Tibial nerve (tissue), 4 donors: ENCODE data around the gene PLA2G2D. TPM values are rescaled to one million over a fixed set of nuclear protein-coding genes. Genes with fewer than 3 reads are reported as not detected.

Experiments used
- DNase-seq, 2 donors: peaks; one replicate each; pipeline ENCODE4 v3.0.0-alpha.2; 2019; ENCODE audit warnings: low spot score in 2 of 2
- H3K27ac ChIP-seq, 4 donors: fragments of 200-600 bp; sonication (generic) in 3 of 4; one replicate each; pipeline ENCODE4 v1.5.1; 2017 to 2019; ENCODE audit warnings: mild to moderate bottlenecking in 1 of 4
- H3K27me3 ChIP-seq, 2 donors: fragments of 200-600 bp; sonication (generic) in 1 of 2; one replicate each; pipeline versions ENCODE4 v1.5.1 to v1.6.0; 2017 to 2019
- H3K36me3 ChIP-seq, 3 donors: fragments of 200-600 bp; sonication (generic); one replicate each; pipeline ENCODE4 v1.5.1; 2018 to 2019
- H3K4me1 ChIP-seq, 4 donors: fragments of 200-600 bp; sonication (generic) in 3 of 4; one replicate each; pipeline ENCODE4 v1.5.1; 2017 to 2019
- H3K4me3 ChIP-seq, 4 donors: fragments of 200-600 bp; sonication (generic) in 3 of 4; one replicate each; pipeline ENCODE4 v1.5.1; 2017 to 2019; ENCODE audit warnings: mild to moderate bottlenecking in 1 of 4, moderate library complexity in 1 of 4
- H3K9me3 ChIP-seq, 4 donors: fragments of 200-600 bp; sonication (generic) in 3 of 4; one replicate each; pipeline ENCODE4 v1.5.1; 2017 to 2019
- CTCF ChIP-seq, 5 experiments: fragments of 200-600 bp in 3 of 5; fragments of 450-650 bp in 2 of 5; sonication (generic) in 3 of 5; IDR thresholded peaks; one replicate each; pipeline ENCODE4 v1.5.1; 2016 to 2019; ENCODE audit warnings: antibody characterized with exemption in 5 of 5, mild to moderate bottlenecking in 3 of 5, moderate library complexity in 2 of 5
- EP300 ChIP-seq, 2 donors: sonication (generic); formaldehyde crosslinking; IDR thresholded peaks; one replicate each; pipeline ENCODE4 v1.6.1; 2017; ENCODE audit warnings: antibody characterized with exemption in 2 of 2, mild to moderate bottlenecking in 1 of 2
- POLR2A ChIP-seq, 2 donors: fragments of 450-650 bp; IDR thresholded peaks; one replicate each; pipeline ENCODE4 v1.6.1; 2017; ENCODE audit warnings: antibody characterized with exemption in 2 of 2, mild to moderate bottlenecking in 2 of 2, moderate library complexity in 2 of 2
- WGBS, 2 donors: methylation state at CpG; one replicate each; pipeline ENCODE4 v1.1.5; 2018; 5-methylcytosine and 5-hydroxymethylcytosine counted together
- total RNA-seq, 4 donors: library from RNA; depleted of rRNA; stranded (reverse); fragments of >200 nt; gene quantifications; one replicate each; pipeline ENCODE4 v1.1.0, GENCODE V29; 2016

Gene PLA2G2D
- total RNA-seq, 4 donors from 2014 or later = not detected

GRCh38 chr1:20112279-20113000 is 6.9 kb downstream of the PLA2G2D start:
- H3K27me3 ChIP-seq = no peaks in the 10 kb centered on the region
- no peaks in the 10 kb centered on the region for H3K4me1 ChIP-seq
- H3K36me3 ChIP-seq = no peaks in the 10 kb centered on the region
- TF ChIP-seq POLR2A (IDR thresholded peaks at IDR 0.05) (no peak), EP300 (IDR thresholded peaks at IDR 0.05) (no peak), CTCF (IDR thresholded peaks at IDR 0.05) (no peak)
- no peak for DNase-seq
- 73% methylated on average over 3 of the region's 3 CpGs for WGBS, 2 donors
- H3K4me3 ChIP-seq = no peak overlapping the region
- H3K9me3 ChIP-seq = no peaks in the 10 kb centered on the region
- H3K27ac ChIP-seq = no peak overlapping the region

- H3K9me3 ChIP-seq = no peaks in the 10 kb centered on the region
- no peak overlapping the region for H3K4me3 ChIP-seq
- H3K27me3 ChIP-seq = no peaks in the 10 kb centered on the region
- H3K27ac ChIP-seq = no peak overlapping the region
- no peaks in the 10 kb centered on the region for H3K36me3 ChIP-seq
- no peak for DNase-seq
- no peaks in the 10 kb centered on the region for H3K4me1 ChIP-seq
- TF ChIP-seq EP300 (IDR thresholded peaks at IDR 0.05) (no peak), POLR2A (IDR thresholded peaks at IDR 0.05) (no peak), CTCF (IDR thresholded peaks at IDR 0.05) (no peak)
- 96 to 98% methylated on average over 5 of the region's 5 CpGs for WGBS, 2 donors
Measured at GRCh38 chr1:20111452-20111851, 7.9 kb downstream of the PLA2G2D start.

- H3K36me3 ChIP-seq = no peaks in the 10 kb centered on the region
- H3K4me1 ChIP-seq = no peaks in the 10 kb centered on the region
- H3K4me3 ChIP-seq = no peak overlapping the region
- no peak overlapping the region for H3K27ac ChIP-seq
- no peaks in the 10 kb centered on the region for H3K9me3 ChIP-seq
- H3K27me3 ChIP-seq = no peaks in the 10 kb centered on the region
- TF ChIP-seq EP300 (IDR thresholded peaks at IDR 0.05) = no peak
- no peak for TF ChIP-seq CTCF (IDR thresholded peaks at IDR 0.05)
- TF ChIP-seq POLR2A (IDR thresholded peaks at IDR 0.05) = no peak
- DNase-seq = no peak
- WGBS, 2 donors = 67 to 74% methylated on average over 12 of the region's 12 CpGs
Measured at GRCh38 chr1:20110679-20111078, 8.7 kb downstream of the PLA2G2D start.

- Histone ChIP-seq H3K27ac (no peak overlapping the region), H3K4me3 (no peak overlapping the region), H3K9me3 (no peaks in the 10 kb centered on the region), H3K27me3 (no peaks in the 10 kb centered on the region), H3K36me3 (no peaks in the 10 kb centered on the region), H3K4me1 (no peaks in the 10 kb centered on the region)
- no peak for TF ChIP-seq EP300 (IDR thresholded peaks at IDR 0.05)
- no peak for TF ChIP-seq CTCF (IDR thresholded peaks at IDR 0.05)
- TF ChIP-seq POLR2A (IDR thresholded peaks at IDR 0.05) = no peak
- WGBS, 2 donors = 81 to 85% methylated on average over 3 to 4 of the region's 4 CpGs
- DNase-seq = no peak
Measured at GRCh38 chr1:20109223-20109856, 10.0 kb downstream of the PLA2G2D start.

- Histone ChIP-seq H3K4me1 (no peaks in the 10 kb centered on the region), H3K27ac (no peak overlapping the region), H3K9me3 (no peaks in the 10 kb centered on the region), H3K4me3 (no peak overlapping the region), H3K27me3 (no peaks in the 10 kb centered on the region), H3K36me3 (no peaks in the 10 kb centered on the region)
- TF ChIP-seq EP300 (IDR thresholded peaks at IDR 0.05) (no peak), CTCF (IDR thresholded peaks at IDR 0.05) (no peak), POLR2A (IDR thresholded peaks at IDR 0.05) (no peak)
- no peak for DNase-seq
- WGBS, 2 donors = 39 to 50% methylated on average over 5 of the region's 5 CpGs
Measured at GRCh38 chr1:20108366-20109123, 10.8 kb downstream of the PLA2G2D start.
